Mesothelial cell of epicardium (in vitro differentiated cells): ENCODE measurements around the gene LZTS2. TPM values are rescaled to one million over a fixed set of nuclear protein-coding genes. Genes with fewer than 3 reads are reported as not detected.

ENCODE experiments used
- DNase-seq, 2 experiments: peaks; one replicate each; pipeline ENCODE4 v3.0.0; 2021; ENCODE audit warnings: low spot score in 2 of 2; ENCODE audit not compliant: unreplicated experiment in 2 of 2
- H3K27ac Mint-ChIP-seq: 2 replicates; pipeline ENCODE4 v1.8.0; 2021; ENCODE audit warnings: mixed read lengths
- H3K27me3 Mint-ChIP-seq: 2 replicates; pipeline ENCODE4 v1.8.0; 2021; ENCODE audit warnings: low read depth, mixed read lengths
- H3K36me3 Mint-ChIP-seq: 2 replicates; pipeline ENCODE4 v1.8.0; 2021; ENCODE audit warnings: mixed read lengths
- H3K4me1 Mint-ChIP-seq: 2 replicates; pipeline ENCODE4 v1.8.0; 2021; ENCODE audit warnings: mixed read lengths
- H3K4me3 Mint-ChIP-seq: 2 replicates; pipeline ENCODE4 v1.8.0; 2021; ENCODE audit warnings: mild to moderate bottlenecking, moderate library complexity, mixed read lengths
- H3K9me3 Mint-ChIP-seq: 2 replicates; pipeline ENCODE4 v1.8.0; 2021; ENCODE audit warnings: mixed read lengths
- CTCF ChIP-seq: fragments of 200-600 bp; sonication (generic); IDR thresholded peaks from one replicate; pipeline ENCODE4 v1.5.0; 2021; ENCODE audit warnings: antibody characterized with exemption; ENCODE audit not compliant: unreplicated experiment
- total RNA-seq: library from RNA; stranded (reverse); gene quantifications from 3 replicates; pipeline ENCODE4 v1.2.1, GENCODE V29; 2021

The LZTS2 gene
- total RNA-seq, 1 donor from 2014 or later = 107 TPM

GRCh38 chr10:100993986-100994708 lies 5.5 kb upstream of the LZTS2 start:
- H3K4me3 Mint-ChIP-seq = no peak overlapping the region

GRCh38 chr10:100995181-100995580 lies 4.4 kb upstream of the LZTS2 start:
- no peak for TF ChIP-seq CTCF
- H3K27me3 Mint-ChIP-seq = no peaks in the 10 kb centered on the region
- H3K36me3 Mint-ChIP-seq = peaks cover 13% of the 10 kb centered on the region
- DNase-seq = no peak
- H3K9me3 Mint-ChIP-seq = no peaks in the 10 kb centered on the region
- peaks cover 34% of the 10 kb centered on the region for H3K4me1 Mint-ChIP-seq
- H3K27ac Mint-ChIP-seq = peak overlapping the region; percentile 80
- H3K4me3 Mint-ChIP-seq = peak overlapping the region; percentile 84

More at GRCh38 chr10:100993986-100994708, 5.5 kb upstream of the LZTS2 start:
- no peak for DNase-seq
- H3K27ac Mint-ChIP-seq = peak overlapping the region; percentile 80
- H3K27me3 Mint-ChIP-seq = no peaks in the 10 kb centered on the region
- no peaks in the 10 kb centered on the region for H3K9me3 Mint-ChIP-seq
- H3K36me3 Mint-ChIP-seq = peaks cover 15% of the 10 kb centered on the region
- H3K4me1 Mint-ChIP-seq = peaks cover 34% of the 10 kb centered on the region
- peak; percentile 70 for TF ChIP-seq CTCF

DNA sequence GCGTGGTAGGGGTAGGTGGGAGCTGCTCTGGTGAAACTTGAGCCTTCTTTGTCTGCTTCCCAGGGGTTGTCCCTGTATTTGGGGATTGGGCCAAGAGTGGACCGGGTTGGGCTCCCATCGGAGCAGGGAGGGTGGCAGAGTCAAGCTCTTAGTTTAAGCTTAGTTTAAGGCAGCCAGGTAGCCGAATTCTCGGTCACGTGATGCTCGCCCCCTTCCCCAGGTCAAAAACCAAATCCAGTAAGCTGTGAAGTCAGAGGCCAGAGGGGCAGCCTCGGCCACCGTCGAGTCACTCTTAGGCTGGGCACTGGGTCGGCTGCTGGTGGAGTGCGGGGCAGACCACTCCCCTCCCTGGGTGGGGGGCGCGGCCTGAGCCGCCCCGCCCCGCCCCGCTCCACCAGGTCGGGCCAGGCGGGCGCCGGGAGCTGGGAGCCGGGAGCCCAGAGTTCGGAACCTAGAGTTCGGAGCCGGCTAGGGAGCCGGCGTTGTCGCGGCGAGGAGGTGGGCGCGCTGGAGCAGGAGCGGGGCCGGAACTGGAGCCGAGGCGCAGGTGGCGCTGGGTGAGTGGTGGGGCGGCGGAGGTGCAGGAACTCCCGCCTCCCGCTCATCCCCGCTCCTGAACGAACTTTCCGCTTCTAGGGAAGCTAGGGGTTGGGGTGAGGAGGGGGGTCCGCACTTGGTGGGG lies 2.8 kb upstream of the LZTS2 start:
- Mint-ChIP-seq H3K4me3 (peak overlapping the region; percentile 84), H3K4me1 (peaks cover 45% of the 10 kb centered on the region), H3K27me3 (no peaks in the 10 kb centered on the region), H3K36me3 (peaks cover 2% of the 10 kb centered on the region), H3K9me3 (no peaks in the 10 kb centered on the region), H3K27ac (peak overlapping the region; percentile 94)
- peak in 1 of 2 experiments; percentile 63 for DNase-seq
- no peak for TF ChIP-seq CTCF

DNA sequence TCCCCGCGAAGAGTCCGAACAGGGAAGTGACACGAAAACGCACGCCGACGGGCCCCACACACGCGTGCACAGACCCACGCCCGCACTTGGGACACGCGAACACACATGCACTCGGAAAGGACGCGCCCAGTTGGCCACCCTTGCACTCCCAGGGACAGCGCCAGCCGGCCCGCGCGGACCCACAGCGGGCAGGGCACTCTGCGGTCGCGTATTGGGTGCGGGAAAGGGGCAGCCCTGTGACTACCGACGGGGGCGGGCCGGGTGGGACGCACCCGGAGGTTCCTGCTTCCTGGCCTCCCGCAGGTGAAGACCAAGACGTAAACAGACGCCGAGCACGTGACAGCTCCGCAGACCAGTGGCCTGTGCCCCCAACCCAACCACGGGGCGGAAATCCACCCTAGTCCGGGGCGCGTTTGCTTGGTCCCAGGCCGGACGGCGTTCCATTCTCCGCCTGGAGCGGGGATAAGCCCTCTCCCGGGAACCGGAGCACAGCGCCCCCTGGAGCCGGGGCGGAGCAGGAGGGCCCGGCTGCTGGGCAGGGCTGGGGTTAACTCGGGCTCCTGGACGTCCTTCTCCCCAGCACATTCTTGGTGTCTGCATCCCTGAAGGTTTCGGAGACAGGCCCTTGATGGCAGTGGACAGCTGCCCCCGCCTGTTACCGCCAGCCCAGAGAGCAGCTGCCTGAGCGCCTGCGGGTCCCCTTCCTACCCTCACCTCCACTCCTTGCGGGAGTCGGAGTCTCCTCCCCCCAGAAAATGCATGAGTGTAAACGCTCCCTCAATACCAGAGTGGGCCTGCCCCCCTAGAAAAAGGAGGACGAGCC lies 2.0 kb upstream of the LZTS2 start:
- TF ChIP-seq CTCF = peak; percentile 91
- H3K9me3 Mint-ChIP-seq = no peaks in the 10 kb centered on the region
- peaks cover 2% of the 10 kb centered on the region for H3K36me3 Mint-ChIP-seq
- peak overlapping the region; percentile 84 for H3K4me3 Mint-ChIP-seq
- peak overlapping the region; percentile 98 for H3K27ac Mint-ChIP-seq
- H3K27me3 Mint-ChIP-seq = no peaks in the 10 kb centered on the region
- peak; percentile 65 to 85 for DNase-seq
- H3K4me1 Mint-ChIP-seq = peaks cover 50% of the 10 kb centered on the region

DNA sequence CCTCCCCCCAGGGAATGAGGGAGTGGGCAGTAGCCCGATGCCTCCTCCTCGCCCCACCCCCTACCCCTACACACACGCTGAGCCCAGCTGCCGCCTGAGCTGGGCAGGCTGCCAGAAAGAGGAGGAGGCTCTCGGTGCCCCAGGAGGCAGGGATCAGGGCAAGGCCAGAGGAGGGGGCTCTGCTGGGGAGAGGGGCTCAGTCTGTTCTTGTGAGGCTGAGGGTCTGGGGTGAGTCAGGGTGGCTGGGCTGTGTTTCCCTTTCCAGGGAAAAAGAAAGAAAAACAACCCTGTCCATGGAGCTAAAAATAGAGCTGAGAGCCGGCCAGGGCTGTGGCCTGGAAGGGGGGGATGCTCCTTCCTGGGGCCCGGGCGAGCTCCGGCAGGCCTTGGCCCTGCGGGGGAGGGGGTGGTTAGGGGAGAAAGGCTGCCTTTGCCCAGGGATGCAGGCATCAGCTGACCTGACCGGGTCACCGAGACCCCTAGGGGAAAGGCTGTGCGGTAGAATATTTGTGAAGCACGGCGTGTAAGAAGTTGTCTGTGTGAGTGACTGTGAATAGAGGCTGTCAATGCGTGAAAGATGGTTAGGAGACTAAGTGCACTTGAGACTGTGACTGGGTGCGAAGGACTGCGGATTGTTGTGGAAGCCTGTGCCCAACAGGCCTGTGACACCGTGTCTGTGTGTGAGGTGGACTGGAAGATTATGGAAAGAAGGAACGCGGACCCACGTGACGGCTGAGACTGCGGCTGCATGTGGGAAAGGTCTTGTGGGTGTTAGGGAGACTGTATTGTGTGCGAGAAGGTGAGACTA lies 1.2 kb upstream of the LZTS2 start:
- TF ChIP-seq CTCF = no peak
- no peaks in the 10 kb centered on the region for H3K9me3 Mint-ChIP-seq
- peak overlapping the region; percentile 84 for H3K4me3 Mint-ChIP-seq
- H3K27me3 Mint-ChIP-seq = no peaks in the 10 kb centered on the region
- H3K27ac Mint-ChIP-seq = peak overlapping the region; percentile 98
- DNase-seq = peak; percentile 79 to 83
- peaks cover 50% of the 10 kb centered on the region for H3K4me1 Mint-ChIP-seq
- H3K36me3 Mint-ChIP-seq = peaks cover 4% of the 10 kb centered on the region
